ENCODE results near the gene RMDN2.

Gene RMDN2

GRCh38 chr2:38026846-38027245, 101.8 kb downstream of the RMDN2 start:
- DNase-seq (ENCODE audit: extremely low read depth, low read depth): no peak

GRCh38 chr2:38028829-38029228, 103.7 kb downstream of the RMDN2 start:
- DNase-seq (ENCODE audit: extremely low read depth, low read depth): no peak
- no peak for TF ChIP-seq CTCF (IDR thresholded peaks at IDR 0.05; ENCODE audit: low read depth, low read length)

More at GRCh38 chr2:38026846-38027245, 101.8 kb downstream of the RMDN2 start:
- TF ChIP-seq CTCF (IDR thresholded peaks at IDR 0.05; ENCODE audit: low read depth, low read length): no peak

- no peak for DNase-seq (ENCODE audit: extremely low read depth, low read depth)
- no peak for TF ChIP-seq CTCF (IDR thresholded peaks at IDR 0.05; ENCODE audit: low read depth, low read length)
Measured at GRCh38 chr2:38029512-38029911, 104.4 kb downstream of the RMDN2 start.

- DNase-seq (ENCODE audit: extremely low read depth, low read depth): no peak
- no peak for TF ChIP-seq CTCF (IDR thresholded peaks at IDR 0.05; ENCODE audit: low read depth, low read length)
Measured at GRCh38 chr2:38030635-38031355, 105.7 kb downstream of the RMDN2 start.

GRCh38 chr2:38032946-38033345, 107.9 kb downstream of the RMDN2 start:
- no peak for DNase-seq (ENCODE audit: extremely low read depth, low read depth)
- no peak for TF ChIP-seq CTCF (IDR thresholded peaks at IDR 0.05; ENCODE audit: low read depth, low read length)

GRCh38 chr2:38033646-38034045, 108.6 kb downstream of the RMDN2 start:
- no peak for TF ChIP-seq CTCF (IDR thresholded peaks at IDR 0.05; ENCODE audit: low read depth, low read length)
- no peak for DNase-seq (ENCODE audit: extremely low read depth, low read depth)

GRCh38 chr2:38035968-38036367, 110.9 kb downstream of the RMDN2 start:
- no peak for TF ChIP-seq CTCF (IDR thresholded peaks at IDR 0.05; ENCODE audit: low read depth, low read length)
- no peak for DNase-seq (ENCODE audit: extremely low read depth, low read depth)
